ENCODE results near the gene IRF3. TPM values are rescaled to one million over a fixed set of nuclear protein-coding genes. Genes with fewer than 3 reads are reported as not detected.

The IRF3 gene
- total and polyA plus RNA-seq, 10 of the 15 experiments (the other 5 are each of a cell fraction or from before 2014, with no cell fraction given) = 5.5 to 110 (median 63.4) TPM

DNA sequence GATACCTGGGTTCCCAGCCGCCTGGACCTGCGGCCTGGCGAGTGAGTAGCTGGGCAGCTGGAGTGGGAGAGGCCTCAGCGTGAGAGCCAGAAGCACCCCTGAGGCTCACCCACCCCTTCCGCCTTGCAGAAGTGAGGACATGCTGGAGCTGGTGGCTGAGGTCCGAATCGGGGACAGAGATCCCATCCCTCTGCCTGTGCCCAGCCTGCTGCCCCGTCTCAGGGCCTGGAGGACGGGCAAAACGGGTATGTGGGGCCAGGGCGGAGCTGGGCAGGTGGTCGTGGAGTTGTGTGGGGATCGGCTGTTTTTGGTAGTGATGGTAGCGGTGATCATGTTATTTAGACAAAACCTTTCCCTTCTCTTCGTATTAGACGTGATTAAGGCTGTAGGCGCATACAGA is 19.1 kb downstream of the IRF3 start (continued):
- TF ChIP-seq BRCA1 (IDR thresholded peaks at IDR 0.05; ENCODE audit: low read depth, low read length) (no peak), SPI1 (IDR thresholded peaks at IDR 0.05; ENCODE audit: borderline replicate concordance, insufficient read depth, low read depth, low read length) (no peak), IKZF1 (conservative IDR thresholded peaks at IDR 0.05) (no peak), CBX5 (IDR thresholded peaks at IDR 0.05; ENCODE audit: low read depth) (no peak), NFYB (IDR thresholded peaks at IDR 0.05; ENCODE audit: insufficient read depth, low read depth, low read length) (no peak), HDGF (IDR thresholded peaks at IDR 0.05) (no peak), SMAD1 (IDR thresholded peaks at IDR 0.05; ENCODE audit: low read depth, partially characterized antibody) (no peak)
- TF ChIP-seq, protein P1, sequence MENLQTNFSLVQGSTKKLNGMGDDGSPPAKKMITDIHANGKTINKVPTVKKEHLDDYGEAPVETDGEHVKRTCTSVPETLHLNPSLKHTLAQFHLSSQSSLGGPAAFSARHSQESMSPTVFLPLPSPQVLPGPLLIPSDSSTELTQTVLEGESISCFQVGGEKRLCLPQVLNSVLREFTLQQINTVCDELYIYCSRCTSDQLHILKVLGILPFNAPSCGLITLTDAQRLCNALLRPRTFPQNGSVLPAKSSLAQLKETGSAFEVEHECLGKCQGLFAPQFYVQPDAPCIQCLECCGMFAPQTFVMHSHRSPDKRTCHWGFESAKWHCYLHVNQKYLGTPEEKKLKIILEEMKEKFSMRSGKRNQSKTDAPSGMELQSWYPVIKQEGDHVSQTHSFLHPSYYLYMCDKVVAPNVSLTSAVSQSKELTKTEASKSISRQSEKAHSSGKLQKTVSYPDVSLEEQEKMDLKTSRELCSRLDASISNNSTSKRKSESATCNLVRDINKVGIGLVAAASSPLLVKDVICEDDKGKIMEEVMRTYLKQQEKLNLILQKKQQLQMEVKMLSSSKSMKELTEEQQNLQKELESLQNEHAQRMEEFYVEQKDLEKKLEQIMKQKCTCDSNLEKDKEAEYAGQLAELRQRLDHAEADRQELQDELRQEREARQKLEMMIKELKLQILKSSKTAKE (IDR thresholded peaks at IDR 0.05; ENCODE audit: low read depth, poor library complexity, severe bottlenecking) = no peak
- TF ChIP-seq, protein P2, sequence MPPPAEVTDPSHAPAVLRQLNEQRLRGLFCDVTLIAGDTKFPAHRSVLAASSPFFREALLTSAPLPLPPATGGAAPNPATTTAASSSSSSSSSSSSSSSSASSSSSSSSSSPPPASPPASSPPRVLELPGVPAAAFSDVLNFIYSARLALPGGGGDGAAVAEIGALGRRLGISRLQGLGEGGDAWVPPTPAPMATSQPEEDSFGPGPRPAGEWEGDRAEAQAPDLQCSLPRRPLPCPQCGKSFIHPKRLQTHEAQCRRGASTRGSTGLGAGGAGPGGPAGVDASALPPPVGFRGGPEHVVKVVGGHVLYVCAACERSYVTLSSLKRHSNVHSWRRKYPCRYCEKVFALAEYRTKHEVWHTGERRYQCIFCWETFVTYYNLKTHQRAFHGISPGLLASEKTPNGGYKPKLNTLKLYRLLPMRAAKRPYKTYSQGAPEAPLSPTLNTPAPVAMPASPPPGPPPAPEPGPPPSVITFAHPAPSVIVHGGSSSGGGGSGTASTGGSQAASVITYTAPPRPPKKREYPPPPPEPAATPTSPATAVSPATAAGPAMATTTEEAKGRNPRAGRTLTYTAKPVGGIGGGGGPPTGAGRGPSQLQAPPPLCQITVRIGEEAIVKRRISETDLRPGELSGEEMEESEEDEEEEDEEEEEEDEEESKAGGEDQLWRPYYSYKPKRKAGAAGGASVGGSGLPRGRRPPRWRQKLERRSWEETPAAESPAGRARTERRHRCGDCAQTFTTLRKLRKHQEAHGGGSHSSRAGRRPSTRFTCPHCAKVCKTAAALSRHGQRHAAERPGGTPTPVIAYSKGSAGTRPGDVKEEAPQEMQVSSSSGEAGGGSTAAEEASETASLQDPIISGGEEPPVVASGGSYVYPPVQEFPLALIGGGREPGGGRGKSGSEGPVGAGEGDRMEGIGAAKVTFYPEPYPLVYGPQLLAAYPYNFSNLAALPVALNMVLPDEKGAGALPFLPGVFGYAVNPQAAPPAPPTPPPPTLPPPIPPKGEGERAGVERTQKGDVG (CRISPR knock-in tag; IDR thresholded peaks at IDR 0.05) = no peak
- TF ChIP-seq, protein P3, sequence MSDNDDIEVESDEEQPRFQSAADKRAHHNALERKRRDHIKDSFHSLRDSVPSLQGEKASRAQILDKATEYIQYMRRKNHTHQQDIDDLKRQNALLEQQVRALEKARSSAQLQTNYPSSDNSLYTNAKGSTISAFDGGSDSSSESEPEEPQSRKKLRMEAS (IDR thresholded peaks at IDR 0.05; ENCODE audit: low read depth, low read length) = no peak
